NCI-H2107 (cell line): ENCODE measurements around the gene ITGAD.

ENCODE experiments used
- DNase-seq: peaks from one replicate; lab custom pipeline; 2025; lab: John Stamatoyannopoulos, UW

The ITGAD gene

GRCh38 chr16:31365131-31365865 lies 27.8 kb upstream of the ITGAD start:
- no peak for DNase-seq

GRCh38 chr16:31367853-31368252 lies 25.3 kb upstream of the ITGAD start:
- no peak for DNase-seq

GRCh38 chr16:31371008-31371407 lies 22.1 kb upstream of the ITGAD start:
- no peak for DNase-seq

- DNase-seq = no peak
These were observed 21.3 kb upstream of the ITGAD start for GRCh38 chr16:31371619-31372484.

- DNase-seq = no peak
These were observed 19.9 kb upstream of the ITGAD start for GRCh38 chr16:31373235-31373634.

- no peak for DNase-seq
These were observed 17.9 kb upstream of the ITGAD start for GRCh38 chr16:31375231-31375630.

GRCh38 chr16:31376705-31377104 lies 16.4 kb upstream of the ITGAD start:
- no peak for DNase-seq

GRCh38 chr16:31377210-31377903 lies 15.8 kb upstream of the ITGAD start:
- no peak for DNase-seq

GRCh38 chr16:31380201-31380600 lies 12.9 kb upstream of the ITGAD start:
- no peak for DNase-seq

GRCh38 chr16:31382485-31383161 lies 10.5 kb upstream of the ITGAD start:
- DNase-seq = no peak

GRCh38 chr16:31385680-31386079 lies 7.5 kb upstream of the ITGAD start:
- DNase-seq = no peak

- no peak for DNase-seq
These were observed 6.8 kb upstream of the ITGAD start for GRCh38 chr16:31386157-31386984.

GRCh38 chr16:31388535-31388934 lies 4.6 kb upstream of the ITGAD start:
- no peak for DNase-seq

GRCh38 chr16:31390504-31391041 lies 2.6 kb upstream of the ITGAD start:
- DNase-seq = no peak

GRCh38 chr16:31395647-31396046 lies 2.5 kb downstream of the ITGAD start:
- DNase-seq = no peak

GRCh38 chr16:31397096-31397660 lies 4.0 kb downstream of the ITGAD start:
- no peak for DNase-seq

- DNase-seq = no peak
These were observed 4.6 kb downstream of the ITGAD start for GRCh38 chr16:31397701-31398100.

GRCh38 chr16:31400191-31400590 lies 7.1 kb downstream of the ITGAD start:
- no peak for DNase-seq

GRCh38 chr16:31401436-31401835 lies 8.3 kb downstream of the ITGAD start:
- no peak for DNase-seq

GRCh38 chr16:31402687-31403086 lies 9.6 kb downstream of the ITGAD start:
- DNase-seq = no peak
